ENCODE data around the gene UNC5CL.

GRCh38 chr6:41088451-41088850 lies 49.4 kb upstream of the UNC5CL start:
- TF ChIP-seq, protein P1, sequence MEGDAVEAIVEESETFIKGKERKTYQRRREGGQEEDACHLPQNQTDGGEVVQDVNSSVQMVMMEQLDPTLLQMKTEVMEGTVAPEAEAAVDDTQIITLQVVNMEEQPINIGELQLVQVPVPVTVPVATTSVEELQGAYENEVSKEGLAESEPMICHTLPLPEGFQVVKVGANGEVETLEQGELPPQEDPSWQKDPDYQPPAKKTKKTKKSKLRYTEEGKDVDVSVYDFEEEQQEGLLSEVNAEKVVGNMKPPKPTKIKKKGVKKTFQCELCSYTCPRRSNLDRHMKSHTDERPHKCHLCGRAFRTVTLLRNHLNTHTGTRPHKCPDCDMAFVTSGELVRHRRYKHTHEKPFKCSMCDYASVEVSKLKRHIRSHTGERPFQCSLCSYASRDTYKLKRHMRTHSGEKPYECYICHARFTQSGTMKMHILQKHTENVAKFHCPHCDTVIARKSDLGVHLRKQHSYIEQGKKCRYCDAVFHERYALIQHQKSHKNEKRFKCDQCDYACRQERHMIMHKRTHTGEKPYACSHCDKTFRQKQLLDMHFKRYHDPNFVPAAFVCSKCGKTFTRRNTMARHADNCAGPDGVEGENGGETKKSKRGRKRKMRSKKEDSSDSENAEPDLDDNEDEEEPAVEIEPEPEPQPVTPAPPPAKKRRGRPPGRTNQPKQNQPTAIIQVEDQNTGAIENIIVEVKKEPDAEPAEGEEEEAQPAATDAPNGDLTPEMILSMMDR (conservative IDR thresholded peaks at IDR 0.05; ENCODE audit: low read depth, low read length): no peak
- no peak for TF ChIP-seq EZH2 (IDR thresholded peaks at IDR 0.05; ENCODE audit: borderline replicate concordance, low read depth, low read length, poor library complexity, severe bottlenecking)
